CD14-positive monocyte (primary cell): ENCODE results near the gene LARP6. TPM values are rescaled to one million over a fixed set of nuclear protein-coding genes. Genes with fewer than 3 reads are reported as not detected.

Experiments
- DNase-seq, 3 donors: peaks; one replicate each; pipeline ENCODE4 v3.0.0-alpha.2; 2011 to 2022
- H2AFZ ChIP-seq: 2 replicates; pipeline ENCODE4 v1.6.0; 2012; ENCODE audit warnings: mild to moderate bottlenecking, low read depth, low read length, inconsistent platforms; ENCODE audit not compliant: insufficient read depth, poor library complexity, severe bottlenecking
- H3K27ac ChIP-seq, 2 donors: 1 replicate in 1 of 2; 2 replicates in 1 of 2; pipeline ENCODE4 v1.5.1; 2012 to 2013; ENCODE audit warnings: low read length in 2 of 2, control low read depth in 1 of 2, inconsistent platforms in 1 of 2, low read depth in 1 of 2, mild to moderate bottlenecking in 1 of 2
- H3K27me3 ChIP-seq, 2 donors: one replicate each; pipeline versions ENCODE4 v1.6.0 to v1.6.1; 2011 to 2013; ENCODE audit warnings: low read length in 2 of 2; ENCODE audit not compliant: control insufficient read depth in 2 of 2, insufficient read depth in 2 of 2
- H3K36me3 ChIP-seq, 2 donors: replicated peaks in 1 of 2; 1 replicate in 1 of 2; 2 replicates in 1 of 2; pipeline versions ENCODE4 v1.5.1 to v1.6.1; 2012 to 2013; ENCODE audit warnings: low read length in 2 of 2, control low read depth in 1 of 2, inconsistent platforms in 1 of 2, mild to moderate bottlenecking in 1 of 2; ENCODE audit not compliant: insufficient read depth in 2 of 2, control insufficient read depth in 1 of 2
- H3K4me1 ChIP-seq, 2 donors: 1 replicate in 1 of 2; 2 replicates in 1 of 2; pipeline versions ENCODE4 v1.5.1 to v1.6.1; 2012 to 2013; ENCODE audit warnings: low read length in 2 of 2, control low read depth in 1 of 2, inconsistent platforms in 1 of 2, mild to moderate bottlenecking in 1 of 2, moderate library complexity in 1 of 2; ENCODE audit not compliant: insufficient read depth in 2 of 2, control insufficient read depth in 1 of 2
- H3K4me2 ChIP-seq: replicated peaks from 2 replicates; pipeline ENCODE3; 2012; ENCODE audit warnings: low read length, moderate library complexity, mild to moderate bottlenecking; ENCODE audit not compliant: poor library complexity, severe bottlenecking; ENCODE audit errors: extremely low read depth
- H3K4me3 ChIP-seq, 3 experiments: fragments of 200-600 bp in 1 of 3; sonication (generic) in 1 of 3; replicated peaks in 1 of 3; 1 replicate in 2 of 3; 2 replicates in 1 of 3; pipeline ENCODE4 v1.5.1; 2011 to 2013; ENCODE audit warnings: low read length in 3 of 3, mild to moderate bottlenecking in 3 of 3, control low read depth in 2 of 3, low read depth in 2 of 3, inconsistent platforms in 1 of 3, moderate library complexity in 1 of 3
- H3K79me2 ChIP-seq: 2 replicates; pipeline ENCODE4 v1.6.0; 2012; ENCODE audit warnings: mild to moderate bottlenecking, control low read depth, inconsistent platforms, low read length, moderate library complexity; ENCODE audit not compliant: insufficient read depth
- H3K9ac ChIP-seq: 2 replicates; pipeline ENCODE4 v1.6.0; 2017; ENCODE audit warnings: low read length, mild to moderate bottlenecking; ENCODE audit not compliant: insufficient read depth, poor library complexity, severe bottlenecking
- H3K9me3 ChIP-seq, 2 donors: replicated peaks in 1 of 2; 1 replicate in 1 of 2; 2 replicates in 1 of 2; pipeline versions ENCODE4 v1.5.1 to v1.6.1; 2012 to 2013; ENCODE audit warnings: low read length in 2 of 2, control low read depth in 1 of 2; ENCODE audit not compliant: control insufficient read depth in 1 of 2, insufficient read depth in 1 of 2
- H4K20me1 ChIP-seq: 2 replicates; pipeline ENCODE4 v1.6.0; 2012; ENCODE audit warnings: mild to moderate bottlenecking, low read length, control low read depth, moderate library complexity; ENCODE audit not compliant: insufficient read depth
- H3K27ac Mint-ChIP-seq, 7 donors: one replicate each; pipeline ENCODE4 v1.8.0; 2020; ENCODE audit warnings: mild to moderate bottlenecking in 7 of 7, mixed read lengths in 7 of 7, moderate library complexity in 6 of 7, inconsistent platforms in 2 of 7
- H3K27me3 Mint-ChIP-seq, 3 donors: one replicate each; pipeline ENCODE4 v1.8.0; 2021 to 2022; ENCODE audit warnings: low read depth in 3 of 3, mild to moderate bottlenecking in 3 of 3, mixed read lengths in 3 of 3, moderate library complexity in 3 of 3, inconsistent platforms in 1 of 3
- H3K36me3 Mint-ChIP-seq, 2 donors: one replicate each; pipeline ENCODE4 v1.8.0; 2020; ENCODE audit warnings: mixed read lengths in 2 of 2, inconsistent platforms in 1 of 2, mild to moderate bottlenecking in 1 of 2
- H3K4me1 Mint-ChIP-seq: one replicate; pipeline ENCODE4 v1.8.0; 2020; ENCODE audit warnings: mild to moderate bottlenecking, mixed read lengths
- H3K4me3 Mint-ChIP-seq, 2 donors: one replicate each; pipeline ENCODE4 v1.8.0; 2020; ENCODE audit warnings: mild to moderate bottlenecking in 2 of 2, mixed read lengths in 2 of 2, moderate library complexity in 1 of 2
- H3K9me3 Mint-ChIP-seq, 7 donors: one replicate each; pipeline ENCODE4 v1.8.0; 2020 to 2022; ENCODE audit warnings: mixed read lengths in 7 of 7, mild to moderate bottlenecking in 6 of 7, moderate library complexity in 6 of 7, inconsistent platforms in 2 of 7
- WGBS: methylation state at CpG from one replicate; pipeline ENCODE4 v1.1.5; 2013; ENCODE audit warnings: missing lambda C conversion rate; ENCODE audit not compliant: insufficient coverage; 5-methylcytosine and 5-hydroxymethylcytosine counted together
- intact Hi-C, 2 donors: fragments of 100-400 bp; cut with micrococcal nuclease; formaldehyde crosslinking; loops; one replicate each; pipeline versions ENCODE4 v1.15.0 to v1.15.1; 2023
- polyA plus RNA-seq, 3 donors: library from polyadenylated mRNA; depleted of rRNA in 1 of 3; unstranded in 2 of 3; stranded (reverse) in 1 of 3; fragments of 300-500 nt in 2 of 3; fragments of >200 nt in 1 of 3; fragmentation: Illumina TruSeq in 2 of 3; gene quantifications; 1 replicate in 2 of 3; 2 replicates in 1 of 3; pipeline ENCODE4 v1.2.3, GENCODE V29; 2012 to 2021
- TF ChIP-seq, protein P1 (sequence below): fragments of 200-600 bp; IDR thresholded peaks from one replicate; pipeline ENCODE4 v1.8.0; 2022; ENCODE audit warnings: antibody characterized with exemption, mild to moderate bottlenecking

The LARP6 gene
- polyA plus RNA-seq, 3 donors: not detected

DNA sequence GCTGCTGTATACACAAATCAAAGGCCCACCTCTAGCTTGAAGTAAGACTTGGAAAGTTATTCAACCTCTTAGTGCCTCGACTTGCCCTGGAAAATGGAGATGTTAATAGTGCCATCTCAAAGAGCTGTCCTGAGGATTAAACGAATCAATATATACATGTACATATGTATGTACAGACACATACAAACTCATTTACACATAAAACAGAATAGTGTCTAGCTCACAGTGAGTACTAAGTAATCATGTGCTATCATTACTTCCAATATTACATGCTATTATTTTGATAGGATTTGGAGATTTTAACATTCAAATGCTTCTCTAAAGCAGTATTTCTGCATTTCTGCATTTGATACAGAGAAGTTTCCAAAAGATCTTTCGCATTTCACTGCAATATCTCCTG is 20.5 kb downstream of the LARP6 start:
- TF ChIP-seq, protein P1, sequence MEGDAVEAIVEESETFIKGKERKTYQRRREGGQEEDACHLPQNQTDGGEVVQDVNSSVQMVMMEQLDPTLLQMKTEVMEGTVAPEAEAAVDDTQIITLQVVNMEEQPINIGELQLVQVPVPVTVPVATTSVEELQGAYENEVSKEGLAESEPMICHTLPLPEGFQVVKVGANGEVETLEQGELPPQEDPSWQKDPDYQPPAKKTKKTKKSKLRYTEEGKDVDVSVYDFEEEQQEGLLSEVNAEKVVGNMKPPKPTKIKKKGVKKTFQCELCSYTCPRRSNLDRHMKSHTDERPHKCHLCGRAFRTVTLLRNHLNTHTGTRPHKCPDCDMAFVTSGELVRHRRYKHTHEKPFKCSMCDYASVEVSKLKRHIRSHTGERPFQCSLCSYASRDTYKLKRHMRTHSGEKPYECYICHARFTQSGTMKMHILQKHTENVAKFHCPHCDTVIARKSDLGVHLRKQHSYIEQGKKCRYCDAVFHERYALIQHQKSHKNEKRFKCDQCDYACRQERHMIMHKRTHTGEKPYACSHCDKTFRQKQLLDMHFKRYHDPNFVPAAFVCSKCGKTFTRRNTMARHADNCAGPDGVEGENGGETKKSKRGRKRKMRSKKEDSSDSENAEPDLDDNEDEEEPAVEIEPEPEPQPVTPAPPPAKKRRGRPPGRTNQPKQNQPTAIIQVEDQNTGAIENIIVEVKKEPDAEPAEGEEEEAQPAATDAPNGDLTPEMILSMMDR: no peak
- peaks cover 0 to 3% (median 0%) of the 10 kb centered on the region in 7 donors for H3K9me3 Mint-ChIP-seq
- Histone ChIP-seq H2AFZ (no peak overlapping the region), H3K9ac (no peak overlapping the region), H3K36me3 (no peaks in the 10 kb centered on the region), H3K4me2 (no peak overlapping the region), H3K79me2 (no peaks in the 10 kb centered on the region), H3K27ac (no peak overlapping the region), H3K9me3 (no peaks in the 10 kb centered on the region), H3K27me3 (no peaks in the 10 kb centered on the region), H3K4me1 (no peaks in the 10 kb centered on the region), H3K4me3 (no peak overlapping the region), H4K20me1 (no peaks in the 10 kb centered on the region)
- no peaks in the 10 kb centered on the region for H3K36me3 Mint-ChIP-seq
- peaks cover 1 to 4% (median 4%) of the 10 kb centered on the region in 3 donors for H3K27me3 Mint-ChIP-seq
- DNase-seq: no peak
- no peak overlapping the region for H3K27ac Mint-ChIP-seq
- no peaks in the 10 kb centered on the region for H3K4me1 Mint-ChIP-seq
- no peak overlapping the region for H3K4me3 Mint-ChIP-seq
- intact Hi-C loops: no loop called here
- 86% methylated on average over 1 of the region's 3 CpGs for WGBS

DNA sequence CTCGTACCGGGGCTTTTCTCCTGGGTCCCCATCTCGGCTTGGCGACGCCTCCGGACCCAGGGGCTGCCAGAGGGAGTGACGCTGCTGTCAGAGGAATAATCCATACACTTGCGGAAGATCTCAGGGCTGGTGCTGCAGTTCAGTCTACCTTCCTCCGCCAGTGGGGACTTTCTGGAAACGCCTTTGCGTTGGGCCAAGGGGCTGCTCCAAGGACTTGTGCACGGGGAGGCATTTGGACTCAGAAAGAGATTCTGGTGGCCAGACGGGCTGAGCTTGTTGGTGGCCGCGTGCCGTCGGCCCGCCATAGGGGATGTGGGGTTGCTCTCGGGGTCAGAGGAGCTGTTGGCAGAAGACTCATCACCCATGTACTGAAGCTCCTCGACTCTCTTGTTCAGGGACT is 21.8 kb downstream of the LARP6 start:
- TF ChIP-seq, protein P1: no peak
- H3K27me3 ChIP-seq: no peaks in the 10 kb centered on the region
- no peaks in the 10 kb centered on the region for H3K9me3 ChIP-seq
- no peaks in the 10 kb centered on the region for H3K4me1 ChIP-seq
- no peak overlapping the region for H3K4me3 ChIP-seq
- H3K4me2 ChIP-seq: no peak overlapping the region
- H3K27ac ChIP-seq: no peak overlapping the region
- no peaks in the 10 kb centered on the region for H3K79me2 ChIP-seq
- 91% methylated on average over 18 of the region's 20 CpGs for WGBS
- no peaks in the 10 kb centered on the region for H4K20me1 ChIP-seq
- no peak overlapping the region for H2AFZ ChIP-seq
- no peak overlapping the region for H3K9ac ChIP-seq
- Mint-ChIP-seq H3K27me3 (peaks cover 1 to 4% (median 4%) of the 10 kb centered on the region in 3 donors), H3K4me1 (no peaks in the 10 kb centered on the region), H3K9me3 (peaks cover 0 to 3% (median 0%) of the 10 kb centered on the region in 7 donors), H3K27ac (no peak overlapping the region), H3K4me3 (no peak overlapping the region), H3K36me3 (no peaks in the 10 kb centered on the region)
- no peaks in the 10 kb centered on the region for H3K36me3 ChIP-seq
- intact Hi-C loops: no loop called here
- no peak for DNase-seq
